NB4 (cell line): ENCODE results near the gene TMEM126A.

ENCODE experiments used
- CTCF ChIP-seq: IDR thresholded peaks from one replicate; pipeline ENCODE4 v1.5.1; 2012; ENCODE audit warnings: low read depth, low read length
- MAX ChIP-seq: IDR thresholded peaks from 2 replicates; pipeline ENCODE4 v1.6.1; 2011; ENCODE audit warnings: low read depth, low read length
- MYC ChIP-seq: IDR thresholded peaks from 2 replicates; pipeline ENCODE4 v1.6.1; 2011; ENCODE audit warnings: low read depth, low read length
- POLR2A ChIP-seq: IDR thresholded peaks from 2 replicates; pipeline ENCODE4 v1.6.1; 2011; ENCODE audit warnings: mild to moderate bottlenecking; ENCODE audit not compliant: insufficient read length; ENCODE audit errors: extremely low read depth

- TF ChIP-seq CTCF (no peak), MAX (peak; percentile 90), POLR2A (no peak), MYC (peak; percentile 76)
Observed at GRCh38 chr11:85628771-85629341, 18.9 kb upstream of the TMEM126A start.
